B cell (primary cell): ENCODE data around the gene CCDC59. TPM values are rescaled to one million over a fixed set of nuclear protein-coding genes. Genes with fewer than 3 reads are reported as not detected.
A peak's percentile ranks its signal among the peaks of the same experiment; 100 is the strongest.

Source experiments
- ATAC-seq: fragments of 200-7000 bp; cut with Tn5 transposase; one replicate; pipeline ENCODE4 v1.10.0; 2021; ENCODE audit warnings: low read depth, mild to moderate bottlenecking, moderate number of reproducible peaks, moderate library complexity
- CTCF ChIA-PET: fragments of 350-600 bp; sonication (Branson Sonifier 250); formaldehyde crosslinking; loops from one replicate; lab custom pipeline; 2021; ENCODE audit warnings: antibody characterized with exemption, inconsistent platforms; lab: Charles Lee
- POLR2A ChIA-PET: fragments of 350-600 bp; sonication (Branson Sonifier 250); formaldehyde crosslinking; loops from one replicate; lab custom pipeline; 2021; ENCODE audit warnings: antibody characterized with exemption; lab: Charles Lee
- DNase-seq: peaks from one replicate; pipeline ENCODE4 v3.0.0; 2013
- H2AFZ ChIP-seq: 2 replicates; pipeline ENCODE4 v1.6.1; 2012; ENCODE audit warnings: mild to moderate bottlenecking, low read depth, low read length; ENCODE audit not compliant: insufficient read depth, poor library complexity, severe bottlenecking
- H3K27ac ChIP-seq, 2 donors: 1 replicate in 1 of 2; 2 replicates in 1 of 2; pipeline ENCODE4 v1.5.1; 2012 to 2013; ENCODE audit warnings: low read length in 2 of 2, mild to moderate bottlenecking in 2 of 2, moderate library complexity in 1 of 2
- H3K27me3 ChIP-seq, 4 experiments: fragments of 200-600 bp in 1 of 4; sonication (generic) in 1 of 4; replicated peaks in 1 of 4; 1 replicate in 2 of 4; 2 replicates in 2 of 4; pipeline versions ENCODE4 v1.6.1 to v1.7.0; 2013 to 2016; ENCODE audit warnings: low read length in 3 of 4, mild to moderate bottlenecking in 2 of 4, mixed read lengths in 1 of 4, moderate library complexity in 1 of 4; ENCODE audit not compliant: insufficient read depth in 4 of 4, control insufficient read depth in 3 of 4; ENCODE audit errors: control extremely low read depth in 1 of 4
- H3K36me3 ChIP-seq, 2 experiments: replicated peaks in 1 of 2; 1 replicate in 1 of 2; 2 replicates in 1 of 2; pipeline versions ENCODE4 v1.6.1 to v1.7.1; 2013; ENCODE audit warnings: low read length in 1 of 2; ENCODE audit not compliant: insufficient read depth in 2 of 2, control insufficient read depth in 1 of 2; ENCODE audit errors: control extremely low read depth in 1 of 2, extremely low read depth in 1 of 2
- H3K4me1 ChIP-seq, 2 donors: fragments of 200-600 bp in 1 of 2; sonication (generic) in 1 of 2; 1 replicate in 1 of 2; 2 replicates in 1 of 2; pipeline versions ENCODE4 v1.5.1 to v1.6.1; 2013 to 2017; ENCODE audit warnings: low read length in 2 of 2; ENCODE audit not compliant: control insufficient read depth in 2 of 2, insufficient read depth in 2 of 2
- H3K4me2 ChIP-seq: replicated peaks from 2 replicates; pipeline ENCODE3; 2012; ENCODE audit warnings: mild to moderate bottlenecking, low read depth, low read length; ENCODE audit not compliant: poor library complexity, severe bottlenecking
- H3K4me3 ChIP-seq, 5 experiments: fragments of 200-600 bp in 1 of 5; sonication (generic) in 1 of 5; 1 replicate in 3 of 5; 2 replicates in 2 of 5; pipeline versions ENCODE4 v1.5.1 to v1.7.0; 2011 to 2016; ENCODE audit warnings: low read length in 4 of 5, mild to moderate bottlenecking in 4 of 5, low read depth in 2 of 5, control low read depth in 1 of 5, moderate library complexity in 1 of 5; ENCODE audit not compliant: insufficient read depth in 1 of 5; ENCODE audit errors: control extremely low read depth in 1 of 5, extremely low read depth in 1 of 5
- H3K79me2 ChIP-seq: fragments of 200-600 bp; sonication (generic); one replicate; pipeline ENCODE4 v1.6.0; 2016; ENCODE audit warnings: low read length; ENCODE audit not compliant: control insufficient read depth, insufficient read depth
- H3K9ac ChIP-seq: fragments of 200-600 bp; sonication (generic); 2 replicates; pipeline ENCODE4 v1.6.1; 2017; ENCODE audit warnings: mild to moderate bottlenecking, low read length, moderate library complexity
- H3K9me3 ChIP-seq, 3 donors: one replicate each; pipeline versions ENCODE4 v1.6.1 to v1.7.1; 2013; ENCODE audit warnings: low read length in 2 of 3; ENCODE audit not compliant: control insufficient read depth in 2 of 3, insufficient read depth in 1 of 3; ENCODE audit errors: control extremely low read depth in 1 of 3
- H4K20me1 ChIP-seq: 2 replicates; pipeline ENCODE4 v1.6.0; 2012; ENCODE audit warnings: mild to moderate bottlenecking, low read length; ENCODE audit not compliant: insufficient read depth, control insufficient read depth, poor library complexity, severe bottlenecking
- H3K27ac Mint-ChIP-seq: one replicate; pipeline ENCODE4 v1.8.0; 2021; ENCODE audit warnings: mixed read lengths
- H3K27me3 Mint-ChIP-seq: one replicate; pipeline ENCODE4 v1.8.0; 2021; ENCODE audit warnings: mixed read lengths
- H3K4me1 Mint-ChIP-seq: one replicate; pipeline ENCODE4 v1.8.0; 2021; ENCODE audit warnings: mixed read lengths
- H3K4me3 Mint-ChIP-seq: one replicate; pipeline ENCODE4 v1.8.0; 2021; ENCODE audit warnings: mixed read lengths
- H3K9me3 Mint-ChIP-seq: one replicate; pipeline ENCODE4 v1.8.0; 2022; ENCODE audit warnings: mixed read lengths; ENCODE audit not compliant: insufficient read depth
- EZH2 ChIP-seq: IDR thresholded peaks from 2 replicates; pipeline ENCODE4 v1.6.1; 2012; ENCODE audit warnings: borderline replicate concordance, low read depth, mild to moderate bottlenecking, moderate library complexity, low read length; ENCODE audit not compliant: insufficient read depth, poor library complexity, severe bottlenecking
- WGBS: methylation state at CpG from one replicate; pipeline ENCODE4 v1.1.5; 2013; ENCODE audit warnings: missing lambda C conversion rate; ENCODE audit not compliant: insufficient coverage; 5-methylcytosine and 5-hydroxymethylcytosine counted together
- intact Hi-C: fragments of 100-400 bp; cut with micrococcal nuclease; formaldehyde crosslinking; loops from one replicate; pipeline ENCODE4 v1.10.0; 2022
- polyA plus RNA-seq: library from polyadenylated mRNA; depleted of rRNA; stranded (reverse); fragments of >200 nt; gene quantifications from 2 replicates; pipeline ENCODE4 v1.2.3, GENCODE V29; 2012
- total RNA-seq, 2 donors: library from RNA; stranded (reverse); fragments of 120-200 nt in 1 of 2; gene quantifications; 1 replicate in 1 of 2; 2 replicates in 1 of 2; pipeline versions ENCODE4 v1.2.3 to v1.2.4, GENCODE V29; 2013 to 2022
- TF ChIP-seq, protein P1 (sequence below): fragments of 200-600 bp; IDR thresholded peaks from one replicate; pipeline ENCODE4 v1.8.0; 2022; ENCODE audit warnings: antibody characterized with exemption, mild to moderate bottlenecking

Gene CCDC59
- total and polyA plus RNA-seq, 2 donors (not counting 1 experiment from before 2014, with no cell fraction given) = 54.7 to 55.0 TPM

DNA sequence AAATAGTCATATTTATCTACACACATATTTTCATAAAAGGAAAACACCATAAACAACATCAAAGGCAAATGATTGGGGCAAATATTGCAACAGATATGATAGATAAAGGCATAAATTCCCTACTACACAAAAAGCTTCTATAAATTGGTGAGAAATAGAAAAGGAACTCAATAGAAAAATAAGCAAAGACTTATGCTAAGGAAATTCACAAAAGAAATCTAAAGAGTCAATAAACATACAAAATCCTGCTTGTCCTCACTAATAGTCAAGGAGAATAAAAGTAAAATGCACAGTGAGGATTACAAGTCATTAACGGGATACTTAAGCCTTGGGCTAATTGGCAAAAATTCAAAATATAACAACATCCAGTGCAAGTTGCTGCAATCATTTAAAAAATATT, 30.3 kb downstream of the CCDC59 start:
- peaks cover 4% of the 10 kb centered on the region for H3K27me3 Mint-ChIP-seq
- ATAC-seq (no peak), DNase-seq (no peak)
- no peak overlapping the region for H3K27ac Mint-ChIP-seq
- Histone ChIP-seq H3K4me2 (no peak overlapping the region), H3K9me3 (no peaks in the 10 kb centered on the region), H3K4me3 (no peak overlapping the region), H3K9ac (no peak overlapping the region), H3K79me2 (no peaks in the 10 kb centered on the region), H2AFZ (no peak overlapping the region), H3K4me1 (no peaks in the 10 kb centered on the region), H3K36me3 (no peaks in the 10 kb centered on the region), H4K20me1 (no peaks in the 10 kb centered on the region), H3K27me3 (no peaks in the 10 kb centered on the region), H3K27ac (no peak overlapping the region)
- ChIA-PET CTCF (no interaction called here), POLR2A (no interaction called here)
- no peaks in the 10 kb centered on the region for H3K4me1 Mint-ChIP-seq
- no peaks in the 10 kb centered on the region for H3K9me3 Mint-ChIP-seq
- 100% methylated on average over 1 of the region's 1 CpG for WGBS
- H3K4me3 Mint-ChIP-seq = no peak overlapping the region
- TF ChIP-seq, protein P1, sequence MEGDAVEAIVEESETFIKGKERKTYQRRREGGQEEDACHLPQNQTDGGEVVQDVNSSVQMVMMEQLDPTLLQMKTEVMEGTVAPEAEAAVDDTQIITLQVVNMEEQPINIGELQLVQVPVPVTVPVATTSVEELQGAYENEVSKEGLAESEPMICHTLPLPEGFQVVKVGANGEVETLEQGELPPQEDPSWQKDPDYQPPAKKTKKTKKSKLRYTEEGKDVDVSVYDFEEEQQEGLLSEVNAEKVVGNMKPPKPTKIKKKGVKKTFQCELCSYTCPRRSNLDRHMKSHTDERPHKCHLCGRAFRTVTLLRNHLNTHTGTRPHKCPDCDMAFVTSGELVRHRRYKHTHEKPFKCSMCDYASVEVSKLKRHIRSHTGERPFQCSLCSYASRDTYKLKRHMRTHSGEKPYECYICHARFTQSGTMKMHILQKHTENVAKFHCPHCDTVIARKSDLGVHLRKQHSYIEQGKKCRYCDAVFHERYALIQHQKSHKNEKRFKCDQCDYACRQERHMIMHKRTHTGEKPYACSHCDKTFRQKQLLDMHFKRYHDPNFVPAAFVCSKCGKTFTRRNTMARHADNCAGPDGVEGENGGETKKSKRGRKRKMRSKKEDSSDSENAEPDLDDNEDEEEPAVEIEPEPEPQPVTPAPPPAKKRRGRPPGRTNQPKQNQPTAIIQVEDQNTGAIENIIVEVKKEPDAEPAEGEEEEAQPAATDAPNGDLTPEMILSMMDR = no peak
- no peak for TF ChIP-seq EZH2
- intact Hi-C loops = no loop called here

DNA sequence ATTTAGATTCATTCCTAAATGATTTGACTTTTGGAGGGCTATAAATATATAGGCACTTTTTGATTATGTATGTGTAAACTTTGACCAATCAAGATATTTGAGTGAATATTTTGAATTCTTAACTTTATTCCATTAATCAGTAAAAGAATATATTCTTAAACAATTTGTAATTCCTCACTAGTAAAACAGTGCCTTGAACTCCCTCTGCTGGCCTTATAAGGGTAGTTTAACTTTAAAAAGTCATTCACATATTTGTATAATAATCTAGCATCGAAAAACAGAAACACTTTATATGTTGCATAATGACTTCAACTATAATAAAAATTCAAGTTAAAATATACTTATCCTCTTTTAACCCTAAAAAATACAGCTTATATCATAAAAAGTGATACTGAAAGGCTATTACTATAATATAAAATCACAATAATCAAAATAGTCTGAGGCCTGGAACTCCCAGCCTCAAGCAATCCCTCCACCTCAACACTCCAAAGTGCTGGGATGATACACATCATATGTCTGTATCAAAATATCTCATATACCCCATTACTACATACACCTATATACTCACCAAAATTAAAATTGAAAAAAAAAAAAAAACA, 31.2 kb downstream of the CCDC59 start:
- Histone ChIP-seq H2AFZ (no peak overlapping the region), H3K4me1 (no peaks in the 10 kb centered on the region), H3K9ac (no peak overlapping the region), H3K79me2 (no peaks in the 10 kb centered on the region), H3K36me3 (no peaks in the 10 kb centered on the region), H4K20me1 (no peaks in the 10 kb centered on the region), H3K4me2 (no peak overlapping the region), H3K27me3 (no peaks in the 10 kb centered on the region), H3K27ac (no peak overlapping the region), H3K9me3 (no peaks in the 10 kb centered on the region), H3K4me3 (no peak overlapping the region)
- H3K4me1 Mint-ChIP-seq = no peaks in the 10 kb centered on the region
- ATAC-seq (no peak), DNase-seq (no peak)
- ChIA-PET POLR2A (no interaction called here), CTCF (no interaction called here)
- no peak overlapping the region for H3K4me3 Mint-ChIP-seq
- H3K9me3 Mint-ChIP-seq = no peaks in the 10 kb centered on the region
- WGBS = no CpG with 5 or more reads among the region's 1 CpG
- peaks cover 4% of the 10 kb centered on the region for H3K27me3 Mint-ChIP-seq
- no peak for TF ChIP-seq EZH2
- TF ChIP-seq, protein P1 = peak; percentile 73
- intact Hi-C loops = no loop called here
- H3K27ac Mint-ChIP-seq = no peak overlapping the region
